22Rv1 (cell line): ENCODE measurements around the gene CHD6.

Source experiments
- CTCF ChIP-seq: fragments of 450-650 bp; IDR thresholded peaks from 2 replicates; pipeline ENCODE4 v1.5.1; 2017; ENCODE audit warnings: mild to moderate bottlenecking
- ZFX ChIP-seq: fragments of 450-650 bp; IDR thresholded peaks from 2 replicates; pipeline ENCODE4 v1.6.1; 2017; ENCODE audit warnings: antibody characterized with exemption, borderline replicate concordance

GRCh38 chr20:41426976-41427375 is 191.2 kb downstream of the CHD6 start:
- TF ChIP-seq CTCF (no peak), ZFX (no peak)
